Measurements from ENCODE around the gene SLC16A6.
"Not testable (repeated sequence)": the region's sequence is repeated elsewhere in the genome, so short reads cannot be mapped to it uniquely, and the experiment has no call there.

DNA sequence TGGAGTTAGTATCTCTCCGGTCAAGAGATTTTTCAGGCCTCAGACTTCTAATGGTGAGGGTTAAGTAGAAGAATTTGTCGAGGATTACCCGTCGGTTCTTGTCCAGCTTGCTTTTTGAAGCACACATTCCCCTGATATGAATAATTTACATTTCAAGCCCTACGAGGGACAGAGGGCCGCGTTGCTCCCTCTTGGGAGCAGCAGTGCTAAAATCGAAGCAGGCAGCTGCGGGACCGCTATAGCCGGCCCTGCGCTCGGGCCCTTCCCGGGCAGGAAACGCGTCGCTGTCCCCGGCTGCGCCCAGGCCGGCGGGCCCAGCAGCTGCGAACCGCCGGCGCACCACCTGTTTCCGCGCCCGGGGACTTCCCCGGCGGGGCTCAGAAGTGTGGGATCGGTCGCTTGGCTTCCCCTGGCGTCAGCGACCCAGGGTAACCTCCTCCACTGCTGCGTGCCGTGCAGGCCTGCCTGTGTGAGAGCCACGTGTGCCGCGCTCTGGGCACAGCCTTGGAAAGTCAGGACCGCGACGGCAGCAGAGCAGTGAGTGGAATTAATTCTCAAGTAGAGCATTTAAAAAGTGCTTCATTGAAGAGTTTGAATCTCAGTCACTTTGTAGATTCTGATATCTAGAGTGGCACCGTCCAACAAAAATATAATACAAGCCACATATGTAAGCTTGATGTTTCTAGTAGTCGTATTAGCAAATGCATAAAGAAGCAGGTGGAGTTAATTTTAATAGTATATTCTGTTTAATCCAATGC is 31.9 kb downstream of the SLC16A6 start:
- TF ChIP-seq, protein P1, sequence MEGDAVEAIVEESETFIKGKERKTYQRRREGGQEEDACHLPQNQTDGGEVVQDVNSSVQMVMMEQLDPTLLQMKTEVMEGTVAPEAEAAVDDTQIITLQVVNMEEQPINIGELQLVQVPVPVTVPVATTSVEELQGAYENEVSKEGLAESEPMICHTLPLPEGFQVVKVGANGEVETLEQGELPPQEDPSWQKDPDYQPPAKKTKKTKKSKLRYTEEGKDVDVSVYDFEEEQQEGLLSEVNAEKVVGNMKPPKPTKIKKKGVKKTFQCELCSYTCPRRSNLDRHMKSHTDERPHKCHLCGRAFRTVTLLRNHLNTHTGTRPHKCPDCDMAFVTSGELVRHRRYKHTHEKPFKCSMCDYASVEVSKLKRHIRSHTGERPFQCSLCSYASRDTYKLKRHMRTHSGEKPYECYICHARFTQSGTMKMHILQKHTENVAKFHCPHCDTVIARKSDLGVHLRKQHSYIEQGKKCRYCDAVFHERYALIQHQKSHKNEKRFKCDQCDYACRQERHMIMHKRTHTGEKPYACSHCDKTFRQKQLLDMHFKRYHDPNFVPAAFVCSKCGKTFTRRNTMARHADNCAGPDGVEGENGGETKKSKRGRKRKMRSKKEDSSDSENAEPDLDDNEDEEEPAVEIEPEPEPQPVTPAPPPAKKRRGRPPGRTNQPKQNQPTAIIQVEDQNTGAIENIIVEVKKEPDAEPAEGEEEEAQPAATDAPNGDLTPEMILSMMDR (IDR thresholded peaks at IDR 0.05): not testable (repeated sequence)
- TF ChIP-seq ZFX (IDR thresholded peaks at IDR 0.05; ENCODE audit: borderline replicate concordance): not testable (repeated sequence)
